GM19395 (cell line): ENCODE data around the gene IQCH.
A peak's percentile ranks its signal among the peaks of the same experiment; 100 is the strongest.

Experiments
- ATAC-seq: cut with Tn5 transposase; IDR thresholded peaks from one replicate; pipeline ENCODE4 v1.9.1; 2021; ENCODE audit warnings: mild to moderate bottlenecking, moderate library complexity; ENCODE audit not compliant: unreplicated experiment

The IQCH gene

GRCh38 chr15:67254238-67255175 lies at the start of gene IQCH, which contains the start of gene AAGAB:
Gene IQCH (plus strand): TSS chr15:67254786. CDS start chr15:67254897, 111 bp downstream.
Gene AAGAB (minus strand): TSS chr15:67254661. CDS start chr15:67254631, 30 bp downstream.
- ATAC-seq: peak; percentile 90

GRCh38 chr15:67207555-67208207 lies 46.9 kb upstream of the IQCH start:
- no peak for ATAC-seq

GRCh38 chr15:67208396-67208795 lies 46.2 kb upstream of the IQCH start:
- no peak for ATAC-seq

- no peak for ATAC-seq
Measured at GRCh38 chr15:67210555-67211168, 43.9 kb upstream of the IQCH start.

- no peak for ATAC-seq
Measured at GRCh38 chr15:67212684-67213367, 41.8 kb upstream of the IQCH start.

GRCh38 chr15:67215102-67215501 lies 39.5 kb upstream of the IQCH start:
- no peak for ATAC-seq

DNA sequence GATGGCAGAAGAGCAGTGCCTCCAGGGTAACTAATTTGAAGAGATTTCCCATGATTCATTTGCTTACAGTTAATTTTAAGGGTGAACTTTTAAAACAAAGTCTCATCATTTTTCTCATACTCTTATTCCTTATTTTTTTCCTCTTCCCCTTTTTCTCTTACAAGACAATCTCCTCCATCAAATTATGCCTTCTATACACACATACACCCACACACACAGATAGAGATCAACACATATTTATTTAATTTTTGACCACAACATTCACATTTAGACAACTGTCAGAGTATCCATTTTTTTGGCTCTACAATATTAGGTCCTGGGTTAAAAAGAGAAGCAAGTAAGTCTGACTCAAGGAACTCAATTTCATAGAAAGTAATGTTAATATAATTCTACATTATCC lies 37.7 kb upstream of the IQCH start:
- ATAC-seq: no peak

DNA sequence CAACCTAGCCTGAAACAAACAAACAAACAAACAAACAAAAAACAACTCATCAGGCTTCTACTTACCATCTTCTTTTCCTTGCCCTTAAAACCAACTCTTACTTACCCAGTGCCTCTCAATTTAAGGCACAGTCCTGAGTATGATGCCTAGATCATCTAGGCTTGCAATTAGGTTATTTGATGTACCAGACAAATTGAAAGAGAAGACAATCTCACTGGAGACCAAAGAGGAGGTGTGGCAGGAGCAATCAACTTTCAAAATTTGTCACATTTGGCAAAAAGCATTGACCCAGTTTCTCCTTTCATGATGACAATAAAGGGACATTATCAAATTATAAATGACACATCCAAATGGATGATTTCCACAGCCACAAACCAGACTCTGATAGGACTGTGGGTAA lies 36.2 kb upstream of the IQCH start:
- ATAC-seq: no peak

- no peak for ATAC-seq
Measured at GRCh38 chr15:67219288-67219687, 35.3 kb upstream of the IQCH start.

DNA sequence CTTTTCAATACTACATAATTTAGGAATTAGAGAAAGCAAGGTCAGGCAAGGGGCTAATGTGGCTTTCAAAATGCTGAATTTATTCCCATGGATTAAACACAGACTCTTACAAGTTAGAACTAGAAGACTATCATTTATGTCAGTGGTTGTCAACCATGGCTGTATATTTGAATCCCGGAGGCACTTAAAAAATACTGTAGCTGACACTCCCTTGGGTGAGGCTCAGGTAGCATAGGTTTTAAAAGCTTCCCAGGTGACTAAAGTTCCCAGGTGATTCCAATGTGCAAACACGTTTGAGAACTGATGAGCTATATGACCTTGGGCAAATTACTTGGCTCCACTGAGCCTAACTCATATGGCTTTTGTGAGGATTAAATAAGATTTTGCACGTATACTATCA lies 29.7 kb upstream of the IQCH start:
- ATAC-seq: no peak

DNA sequence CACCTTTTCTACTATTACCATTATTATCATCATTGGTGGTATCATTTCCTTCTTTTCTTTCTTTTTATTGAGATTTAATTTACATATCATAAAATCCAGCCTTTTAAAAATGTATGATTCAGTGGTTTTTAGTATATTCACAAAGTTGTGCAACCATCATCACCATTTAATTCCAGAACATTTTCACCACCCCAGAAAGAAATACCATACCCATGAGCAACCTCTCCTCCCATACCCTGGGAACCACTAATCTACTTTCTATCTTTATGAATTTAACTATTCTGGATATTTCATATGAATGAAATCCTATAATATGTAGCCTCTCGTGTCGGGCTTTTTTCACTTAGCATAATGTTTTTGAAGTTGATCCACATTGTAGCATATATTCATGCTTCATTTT lies 29.2 kb upstream of the IQCH start:
- ATAC-seq: no peak

GRCh38 chr15:67227431-67227830 lies 27.2 kb upstream of the IQCH start:
- ATAC-seq: no peak

GRCh38 chr15:67227846-67228245 lies 26.7 kb upstream of the IQCH start:
- no peak for ATAC-seq

DNA sequence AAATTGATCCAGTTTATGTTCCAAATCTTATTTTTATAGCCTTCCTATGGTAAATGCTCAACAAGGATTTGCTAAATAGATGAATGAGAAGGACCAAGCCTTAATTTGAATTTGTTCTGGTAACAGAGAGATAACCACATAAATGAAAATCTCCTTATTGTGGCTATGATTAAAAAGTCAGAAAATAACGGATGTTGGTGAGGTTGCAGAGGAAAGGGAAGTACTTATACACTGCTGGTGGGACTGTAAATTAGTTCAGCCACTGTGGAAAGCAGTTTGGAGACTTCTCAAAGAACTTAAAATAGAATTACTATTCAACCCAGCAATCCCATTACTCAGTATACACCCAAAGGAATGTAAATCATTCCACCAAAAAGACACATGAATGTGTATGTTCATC lies 26.3 kb upstream of the IQCH start:
- ATAC-seq: no peak

DNA sequence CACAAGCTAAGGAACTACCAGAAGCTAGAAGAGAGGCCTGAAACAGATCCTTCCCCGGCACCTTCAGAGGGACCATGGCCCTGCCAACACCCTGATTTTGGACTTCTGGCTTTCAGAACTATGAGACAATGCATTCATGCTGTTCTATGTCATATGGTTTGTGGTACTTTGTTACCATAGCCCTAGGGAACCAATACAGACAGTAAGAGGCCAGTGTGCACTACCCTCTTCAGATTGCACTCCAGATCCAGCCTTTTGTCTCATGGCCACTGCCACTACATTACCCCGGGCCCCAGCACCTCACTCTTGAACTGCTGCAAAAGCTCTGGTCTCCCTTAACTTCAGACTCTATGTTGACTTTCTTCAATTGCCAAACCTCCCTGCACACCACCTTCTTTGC lies 24.1 kb upstream of the IQCH start:
- ATAC-seq: no peak

DNA sequence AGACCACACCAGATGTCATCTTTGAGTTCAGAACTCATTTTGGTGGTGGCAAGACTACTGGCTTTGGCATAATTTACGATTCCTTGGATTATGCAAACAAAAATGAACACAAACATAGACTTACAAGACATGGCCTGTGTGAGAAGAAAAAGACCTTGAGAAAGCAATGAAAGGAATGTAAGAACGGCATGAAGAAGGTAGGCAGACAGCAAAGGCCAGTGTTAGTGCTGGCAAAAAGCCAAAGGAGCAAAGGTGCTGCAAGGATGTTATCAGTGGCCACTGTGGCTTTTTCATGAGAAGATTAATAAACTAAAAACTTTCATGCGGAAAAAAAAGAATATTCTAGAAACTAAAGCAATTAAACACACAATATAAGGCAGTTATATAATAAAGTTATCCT lies 22.0 kb upstream of the IQCH start:
- ATAC-seq: no peak

GRCh38 chr15:67240235-67241131 lies 14.1 kb upstream of the IQCH start:
- no peak for ATAC-seq

DNA sequence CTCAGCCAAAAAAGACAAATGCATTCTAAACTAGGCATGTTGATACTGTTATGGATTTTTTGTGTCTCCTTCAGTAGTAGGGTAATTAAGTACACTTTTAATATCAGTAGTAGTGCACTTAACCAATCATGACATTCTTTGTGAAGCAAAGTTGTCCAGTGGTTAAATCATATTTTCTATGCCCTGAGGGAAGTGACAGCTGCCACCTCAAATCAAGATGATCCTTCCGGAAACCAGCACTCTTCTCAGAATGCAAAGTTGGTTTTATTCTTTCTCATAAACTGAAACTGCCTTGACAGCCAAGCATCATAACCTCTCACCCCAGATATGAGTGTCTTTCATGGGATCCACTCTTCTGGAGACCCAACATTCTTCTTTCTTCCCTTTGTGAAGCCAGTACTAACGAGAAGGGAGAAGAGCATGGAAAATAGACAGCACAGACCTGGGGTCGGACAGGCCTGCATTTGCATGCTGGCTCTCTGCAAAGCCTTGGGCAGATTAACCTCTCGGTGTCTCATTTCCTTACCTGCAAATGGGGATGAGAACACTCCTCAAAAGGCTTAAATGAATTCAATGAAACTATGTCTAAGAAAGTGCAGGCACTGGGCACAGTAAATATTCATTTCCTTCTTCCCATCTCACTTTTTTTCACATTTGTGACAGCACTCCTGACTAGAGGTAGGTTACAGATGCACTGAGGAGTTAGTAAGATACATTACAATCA lies 13.3 kb upstream of the IQCH start:
- peak; percentile 87 for ATAC-seq

DNA sequence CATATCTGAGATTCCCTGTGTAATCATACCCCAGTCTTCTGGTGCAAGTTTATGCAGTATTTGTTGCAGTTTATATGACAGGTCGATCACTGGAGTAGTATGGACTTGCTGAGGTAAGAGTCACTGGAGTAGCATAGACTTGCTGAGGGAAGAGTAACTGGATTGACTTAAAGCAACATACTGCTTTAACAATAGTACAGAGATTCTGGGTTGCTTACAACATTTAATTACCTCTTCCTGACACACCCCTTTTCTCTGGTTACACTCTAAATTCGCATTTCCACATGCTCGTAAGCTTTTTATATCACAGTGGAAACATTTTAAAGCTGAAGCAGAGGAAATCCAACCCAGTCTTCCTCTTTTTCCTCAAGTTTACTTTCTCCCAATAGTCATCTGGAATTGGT lies 11.9 kb upstream of the IQCH start:
- no peak for ATAC-seq
